Activated T-helper 1 cell treated with anti-CD3 and anti-CD28 coated beads, Interleukin-2, amount 50 U/mL, for 16 hours (primary cell): Measurements from ENCODE around the gene NR5A1.

ENCODE experiments used
- DNase-seq, 2 donors: peaks; one replicate each; pipeline ENCODE4 v3.0.0-alpha.2; 2020; ENCODE audit warnings: low read depth in 1 of 2, low spot score in 1 of 2

Gene NR5A1

GRCh38 chr9:124514874-124515273, 7.7 kb upstream of the NR5A1 start:
- DNase-seq: no peak

- no peak for DNase-seq
Measured at GRCh38 chr9:124514125-124514524, 6.9 kb upstream of the NR5A1 start.

GRCh38 chr9:124513376-124513994, 6.3 kb upstream of the NR5A1 start:
- DNase-seq: no peak

GRCh38 chr9:124512806-124513204, 5.6 kb upstream of the NR5A1 start:
- DNase-seq: no peak

GRCh38 chr9:124511891-124512805, 4.9 kb upstream of the NR5A1 start:
- DNase-seq: no peak

GRCh38 chr9:124511426-124511840, 4.2 kb upstream of the NR5A1 start:
- DNase-seq: no peak

- no peak for DNase-seq
Measured at GRCh38 chr9:124510650-124511425, 3.6 kb upstream of the NR5A1 start.

- DNase-seq: no peak
Measured at GRCh38 chr9:124507880-124508423, 753 bp upstream of the NR5A1 start.

- no peak for DNase-seq
Measured at GRCh38 chr9:124506433-124506832, 766 bp downstream of the NR5A1 start.

- no peak for DNase-seq
Measured at GRCh38 chr9:124505901-124506346, 1.3 kb downstream of the NR5A1 start.

GRCh38 chr9:124505006-124505900, 1.9 kb downstream of the NR5A1 start:
- no peak for DNase-seq

GRCh38 chr9:124504530-124505005, 2.6 kb downstream of the NR5A1 start:
- DNase-seq: no peak

- no peak for DNase-seq
Measured at GRCh38 chr9:124503713-124504529, 3.3 kb downstream of the NR5A1 start.

GRCh38 chr9:124502711-124503702, 4.2 kb downstream of the NR5A1 start:
- DNase-seq: no peak

GRCh38 chr9:124501771-124502320, 5.4 kb downstream of the NR5A1 start:
- DNase-seq: no peak

- DNase-seq: no peak
Measured at GRCh38 chr9:124500796-124501611, 6.2 kb downstream of the NR5A1 start.
